ENCODE measurements around the gene HCFC2.
"Not testable (repeated sequence)": the region's sequence is repeated elsewhere in the genome, so short reads cannot be mapped to it uniquely, and the experiment has no call there.

HCFC2 gene

DNA sequence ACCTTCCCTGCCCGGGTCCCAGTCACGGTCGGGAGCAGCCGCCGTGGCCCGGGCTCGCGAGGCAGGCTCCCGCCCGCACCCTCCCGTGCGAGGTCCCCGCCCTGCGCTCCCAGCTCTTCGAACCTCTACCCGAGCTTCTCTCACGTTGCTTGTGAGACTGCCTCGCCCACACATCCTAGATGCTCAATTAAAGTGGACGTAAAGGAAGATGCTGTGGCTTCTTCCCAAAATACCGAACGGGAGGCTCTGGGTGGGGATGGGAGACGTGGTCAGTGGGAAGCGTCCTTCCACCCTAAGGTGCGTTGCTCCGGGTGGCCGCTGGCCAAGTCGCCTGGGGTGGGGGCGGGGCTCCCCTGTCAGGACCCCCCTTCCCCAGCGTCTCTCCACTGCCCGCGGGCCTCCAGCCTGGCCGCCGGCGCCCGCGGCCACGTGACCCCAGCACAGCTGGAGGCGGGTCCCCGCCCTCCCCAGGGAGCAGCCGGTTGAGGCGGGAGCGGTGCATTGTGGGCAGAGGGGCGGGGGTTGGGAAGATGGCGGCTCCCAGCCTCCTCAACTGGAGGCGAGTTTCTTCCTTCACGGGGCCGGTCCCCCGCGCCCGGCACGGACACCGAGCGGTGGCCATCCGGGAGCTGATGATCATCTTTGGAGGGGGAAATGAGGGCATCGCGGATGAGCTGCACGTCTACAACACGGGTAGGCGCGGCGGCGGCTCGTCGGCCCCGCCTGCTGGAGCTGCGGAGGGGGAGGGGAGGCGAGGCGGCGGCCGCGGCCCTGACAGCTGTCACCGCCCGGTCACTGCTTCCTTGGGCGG lies at the start of gene HCFC2:
HCFC2 (plus strand) TSS at position 501 of the 811 bp plus-strand sequence; CDS start at position 531, 30 bp downstream.
- in situ Hi-C loops (cut with MboI; ENCODE audit: low sequenced_read_pairs) = no loop called here

DNA sequence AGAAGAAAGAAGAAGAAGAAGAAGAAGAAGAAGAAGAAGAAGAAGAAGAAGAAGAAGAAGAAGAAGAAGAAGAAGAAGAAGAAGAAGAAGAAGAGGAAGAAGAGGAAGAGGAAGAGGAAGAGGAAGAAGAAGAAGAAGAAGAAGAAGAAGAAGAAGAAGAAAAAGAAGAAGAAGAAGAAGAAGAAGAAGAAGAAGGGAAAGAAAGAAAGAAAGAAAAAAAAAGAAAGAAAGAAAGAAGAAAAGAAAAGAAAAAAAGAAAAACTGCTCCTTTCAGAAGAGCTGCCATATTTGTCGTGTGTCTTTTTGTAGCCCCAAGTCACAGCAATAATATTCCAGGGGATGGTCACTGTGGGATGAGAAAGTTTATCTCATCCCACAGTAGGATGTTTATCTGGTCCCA lies 42.5 kb upstream of the HCFC2 start:
- in situ Hi-C loops (cut with MboI; ENCODE audit: low sequenced_read_pairs) = not testable (repeated sequence)

DNA sequence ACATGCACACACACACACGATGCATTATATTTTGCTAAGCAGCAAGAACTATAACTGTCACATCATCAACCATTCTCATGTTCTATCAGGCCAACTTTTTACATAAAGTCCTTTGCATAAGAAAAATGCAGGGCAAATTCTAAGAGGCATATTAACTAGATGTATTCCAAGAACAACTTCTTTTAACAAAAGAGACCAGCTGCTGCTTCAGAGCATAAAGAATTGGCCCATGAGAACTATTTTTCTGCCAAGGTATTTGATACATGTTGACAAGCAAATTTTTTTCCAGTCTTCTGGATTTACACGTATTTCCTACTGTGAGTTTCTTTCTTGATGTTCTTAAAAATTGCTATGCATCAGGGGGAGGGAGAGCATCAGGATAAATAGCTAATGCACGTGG lies 41.5 kb upstream of the HCFC2 start:
- in situ Hi-C loops (cut with MboI; ENCODE audit: low sequenced_read_pairs) = no loop called here

DNA sequence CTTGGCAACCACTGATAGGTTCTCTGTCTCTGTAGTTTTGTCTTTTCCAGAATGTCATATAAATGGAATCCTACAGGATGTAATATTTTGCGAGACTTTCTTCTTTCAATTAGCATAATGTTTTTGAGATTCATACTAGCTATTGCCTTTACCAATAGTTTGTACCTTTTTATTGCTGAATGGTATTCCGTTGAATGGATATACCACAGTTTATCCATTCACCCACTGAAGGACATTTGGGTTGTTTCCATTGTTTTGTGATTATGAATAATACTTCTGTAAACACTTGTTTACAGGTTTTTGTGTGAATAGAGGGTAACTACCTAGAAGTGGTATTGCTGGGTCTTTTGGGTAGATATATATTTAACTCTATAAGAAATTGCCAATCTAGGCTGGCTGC lies 40.6 kb upstream of the HCFC2 start:
- in situ Hi-C loops (cut with MboI; ENCODE audit: low sequenced_read_pairs) = no loop called here

DNA sequence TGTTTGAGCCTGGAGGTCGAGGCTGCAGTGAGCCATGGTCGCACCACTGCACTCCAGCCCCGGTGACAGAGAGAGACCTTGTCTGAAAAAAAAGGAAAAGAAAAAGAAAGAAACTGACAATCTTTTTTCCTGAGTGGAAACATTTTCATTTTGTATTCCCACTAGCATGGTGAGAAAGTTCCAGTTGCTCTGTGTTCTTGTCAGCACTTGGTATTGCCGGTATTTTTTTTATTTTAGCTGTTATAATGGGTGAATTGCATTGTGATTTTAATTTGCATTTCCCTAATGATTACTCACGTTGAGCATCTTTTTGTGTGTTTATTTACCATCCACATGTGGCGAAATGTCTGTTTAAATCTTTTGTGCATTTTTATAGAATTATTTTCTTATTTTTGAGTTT lies 40.0 kb upstream of the HCFC2 start:
- in situ Hi-C loops (cut with MboI; ENCODE audit: low sequenced_read_pairs) = no loop called here

DNA sequence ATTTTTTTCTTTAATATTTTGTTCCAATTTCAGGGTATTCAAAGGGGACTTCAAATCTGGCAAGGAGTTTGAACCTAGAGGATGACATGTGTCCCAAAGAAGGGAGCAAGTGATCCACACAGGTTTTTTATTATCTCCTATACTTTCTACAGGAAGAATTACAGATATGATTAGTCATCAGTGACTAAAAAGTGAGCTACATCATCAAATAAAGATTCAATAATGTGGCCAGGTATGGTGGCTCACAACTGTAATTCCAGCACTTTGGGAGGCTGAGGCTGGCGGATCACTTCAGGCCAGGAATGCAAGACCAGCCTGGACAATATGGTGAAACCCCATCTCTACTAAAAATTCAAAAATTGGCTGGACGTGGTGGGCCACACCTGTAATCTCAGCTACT lies 38.6 kb upstream of the HCFC2 start:
- in situ Hi-C loops (cut with MboI; ENCODE audit: low sequenced_read_pairs) = no loop called here

DNA sequence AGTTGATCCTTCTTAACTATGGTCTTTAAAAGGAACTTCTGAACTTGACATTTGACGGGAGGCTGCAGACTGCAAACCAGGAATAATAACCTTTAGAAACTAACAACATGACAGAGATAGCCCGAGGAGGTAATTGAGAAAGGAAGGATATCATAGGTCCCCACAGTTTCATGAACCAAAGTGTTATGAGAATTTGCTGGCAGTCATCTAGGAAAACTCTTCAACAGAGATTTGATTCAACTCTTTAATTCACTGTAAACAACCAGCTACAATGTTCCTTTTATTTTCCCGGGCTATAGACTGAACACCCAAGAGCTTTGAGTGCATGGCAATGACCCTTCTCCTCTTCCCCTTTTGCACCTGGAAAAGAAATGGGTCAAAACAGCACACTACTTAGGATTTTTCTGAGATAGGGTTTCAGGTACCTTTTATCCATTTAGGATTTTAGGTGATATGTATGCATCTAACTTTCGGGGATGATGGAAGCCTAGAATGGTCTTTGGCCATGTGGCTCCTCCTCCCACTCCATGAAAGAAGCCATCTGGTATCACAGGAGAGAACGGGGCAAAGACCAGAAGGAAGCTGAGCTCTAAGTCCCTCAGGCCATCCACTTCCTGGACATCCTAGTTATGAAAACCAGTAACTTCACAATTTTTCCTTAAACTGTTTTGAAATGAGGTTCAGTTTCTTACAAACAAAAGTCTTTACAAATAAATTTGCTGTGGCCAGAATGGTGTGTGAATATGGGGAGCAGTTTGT lies 37.3 kb upstream of the HCFC2 start:
- in situ Hi-C loops (cut with MboI; ENCODE audit: low sequenced_read_pairs) = no loop called here

DNA sequence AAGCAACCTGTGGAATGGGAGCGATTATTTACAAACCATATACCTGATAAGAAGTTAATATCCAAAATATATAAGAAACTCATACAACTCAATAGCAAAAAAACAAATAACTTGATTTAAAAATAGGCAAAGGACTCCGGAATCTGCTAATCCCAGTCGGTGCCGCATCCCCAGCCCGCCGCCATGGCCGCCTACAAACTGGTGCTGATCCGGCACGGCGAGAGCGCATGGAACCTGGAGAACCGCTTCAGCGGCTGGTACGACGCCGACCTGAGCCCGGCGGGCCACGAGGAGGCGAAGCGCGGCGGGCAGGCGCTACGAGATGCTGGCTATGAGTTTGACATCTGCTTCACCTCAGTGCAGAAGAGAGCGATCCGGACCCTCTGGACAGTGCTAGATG lies 33.7 kb upstream of the HCFC2 start:
- in situ Hi-C loops (cut with MboI; ENCODE audit: low sequenced_read_pairs) = not testable (repeated sequence)

DNA sequence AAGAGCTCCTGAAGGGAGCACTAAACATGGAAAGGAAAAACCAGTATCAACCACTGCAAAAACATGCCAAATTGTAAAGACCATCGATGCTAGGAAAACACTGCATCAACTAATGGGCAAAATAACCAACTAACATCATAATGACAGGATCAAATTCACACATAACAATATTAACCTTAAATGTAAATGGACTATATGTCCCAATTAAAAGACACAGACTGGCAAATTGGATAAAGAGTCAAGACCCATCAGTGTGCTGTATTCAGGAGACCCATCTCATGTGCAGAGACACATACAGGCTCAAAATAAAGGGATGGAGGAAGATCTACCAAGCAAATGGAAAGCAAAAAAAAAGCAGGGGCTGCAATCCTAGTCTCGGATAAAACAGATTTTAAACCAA lies 28.2 kb upstream of the HCFC2 start:
- in situ Hi-C loops (cut with MboI; ENCODE audit: low sequenced_read_pairs) = not testable (repeated sequence)

DNA sequence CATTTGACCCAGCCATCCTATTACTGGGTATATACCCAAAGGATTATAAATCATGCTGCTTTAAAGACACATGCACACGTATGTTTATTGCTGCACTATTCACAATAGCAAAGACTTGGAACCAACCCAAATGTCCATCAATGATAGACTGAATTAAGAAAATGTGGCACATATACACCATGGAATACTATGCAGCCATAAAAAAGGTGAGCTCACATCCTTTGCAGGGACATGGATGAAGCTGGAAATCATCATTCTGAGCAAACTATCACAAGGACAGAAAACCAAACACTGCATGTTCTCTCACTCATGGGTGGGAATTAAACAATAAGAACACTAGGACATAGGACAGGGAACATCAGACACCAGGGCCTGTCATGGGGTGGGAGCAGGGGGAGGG lies 24.6 kb upstream of the HCFC2 start:
- in situ Hi-C loops (cut with MboI; ENCODE audit: low sequenced_read_pairs) = not testable (repeated sequence)

DNA sequence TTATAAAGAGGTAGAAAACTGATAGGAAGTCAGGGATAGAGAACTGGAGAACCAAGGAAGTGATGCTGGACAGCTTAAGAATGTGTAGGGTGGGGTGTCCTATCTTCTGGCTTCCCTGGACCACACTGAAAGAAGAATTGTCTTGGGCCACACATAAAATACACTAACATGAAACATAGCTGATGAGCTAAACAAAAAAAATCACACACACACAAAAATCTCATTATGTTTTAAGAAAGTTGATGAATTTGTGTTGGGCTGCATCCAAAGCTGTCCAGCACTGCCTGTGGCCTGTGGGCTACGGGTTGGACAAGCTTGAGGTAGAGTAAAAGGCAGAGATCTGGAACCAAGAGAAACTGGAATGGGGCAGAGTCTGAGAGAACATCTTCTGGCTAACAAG lies 21.8 kb upstream of the HCFC2 start:
- in situ Hi-C loops (cut with MboI; ENCODE audit: low sequenced_read_pairs) = no loop called here

DNA sequence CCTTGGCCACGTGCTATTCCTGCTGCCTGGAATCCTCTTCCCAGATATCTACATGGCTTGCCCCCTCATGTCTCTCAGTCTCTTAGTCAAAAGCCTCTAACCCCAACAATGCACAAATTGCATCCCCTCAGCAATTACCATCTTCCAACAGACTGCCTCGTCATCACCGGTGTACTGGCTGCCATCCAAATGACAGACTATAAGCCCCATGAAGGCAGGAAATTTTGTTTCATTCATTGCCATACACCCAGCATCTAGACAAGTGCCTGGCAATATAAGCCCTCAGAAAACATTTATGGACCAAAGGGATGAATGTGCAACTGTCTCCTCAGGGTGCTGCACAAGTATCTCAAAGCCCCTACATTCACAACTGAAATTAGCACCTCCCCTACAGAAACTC lies 20.2 kb upstream of the HCFC2 start:
- in situ Hi-C loops (cut with MboI; ENCODE audit: low sequenced_read_pairs) = no loop called here

DNA sequence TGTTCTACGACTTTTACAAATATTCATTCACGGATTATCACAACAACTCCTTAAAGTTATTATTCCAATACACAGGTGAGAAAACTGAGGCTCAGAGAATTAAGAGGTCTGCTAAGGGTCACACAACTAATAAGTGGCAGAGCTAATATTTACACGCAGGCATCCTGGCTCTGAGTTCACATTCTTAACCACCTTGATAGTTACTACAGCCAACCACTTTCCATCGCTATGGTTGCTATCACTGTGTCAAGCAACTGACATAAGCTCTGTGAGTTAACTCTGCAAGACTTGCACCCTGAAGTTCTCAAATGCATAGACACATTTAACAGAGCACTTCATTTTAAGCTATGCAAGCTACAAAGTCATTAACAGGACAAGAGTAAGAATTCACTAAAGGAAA lies 18.0 kb upstream of the HCFC2 start:
- in situ Hi-C loops (cut with MboI; ENCODE audit: low sequenced_read_pairs) = no loop called here

DNA sequence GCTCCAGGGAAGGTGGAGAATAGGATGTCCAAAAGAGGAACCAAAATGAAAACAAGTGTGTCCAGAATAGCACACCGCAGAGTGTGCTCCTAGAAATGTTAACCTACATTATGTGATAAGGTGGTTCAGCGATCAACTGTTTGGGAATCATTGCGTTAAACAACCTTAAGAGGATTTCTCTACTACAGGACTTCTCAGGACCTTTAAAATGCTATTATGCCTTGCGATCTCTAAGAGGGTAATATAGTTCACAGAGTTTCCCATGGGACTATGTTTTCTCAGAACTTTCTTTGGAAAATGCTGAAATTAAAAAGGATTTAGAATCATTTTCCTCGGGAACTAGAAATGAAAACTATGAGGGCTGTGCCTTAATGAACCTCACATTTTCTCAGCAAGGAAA lies 16.2 kb upstream of the HCFC2 start:
- in situ Hi-C loops (cut with MboI; ENCODE audit: low sequenced_read_pairs) = no loop called here

DNA sequence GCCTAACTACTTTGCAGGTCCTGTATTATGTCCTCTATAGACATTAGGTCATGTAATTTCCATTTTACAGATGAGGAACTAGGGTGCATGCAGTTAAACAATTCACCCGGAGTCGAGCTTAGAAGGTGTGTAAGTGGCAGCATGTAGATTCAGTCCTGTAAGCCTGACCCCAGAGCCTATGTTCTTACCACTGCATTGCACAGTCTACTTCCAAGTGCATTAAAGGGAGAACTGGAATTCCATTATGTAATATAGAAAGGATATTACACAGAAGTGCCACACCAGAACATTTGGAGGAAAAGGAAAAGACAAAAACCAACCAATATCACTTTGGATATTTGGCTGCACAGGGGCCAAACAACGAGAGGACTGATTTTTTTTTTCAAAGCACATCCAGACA lies 15.5 kb upstream of the HCFC2 start:
- in situ Hi-C loops (cut with MboI; ENCODE audit: low sequenced_read_pairs) = no loop called here

DNA sequence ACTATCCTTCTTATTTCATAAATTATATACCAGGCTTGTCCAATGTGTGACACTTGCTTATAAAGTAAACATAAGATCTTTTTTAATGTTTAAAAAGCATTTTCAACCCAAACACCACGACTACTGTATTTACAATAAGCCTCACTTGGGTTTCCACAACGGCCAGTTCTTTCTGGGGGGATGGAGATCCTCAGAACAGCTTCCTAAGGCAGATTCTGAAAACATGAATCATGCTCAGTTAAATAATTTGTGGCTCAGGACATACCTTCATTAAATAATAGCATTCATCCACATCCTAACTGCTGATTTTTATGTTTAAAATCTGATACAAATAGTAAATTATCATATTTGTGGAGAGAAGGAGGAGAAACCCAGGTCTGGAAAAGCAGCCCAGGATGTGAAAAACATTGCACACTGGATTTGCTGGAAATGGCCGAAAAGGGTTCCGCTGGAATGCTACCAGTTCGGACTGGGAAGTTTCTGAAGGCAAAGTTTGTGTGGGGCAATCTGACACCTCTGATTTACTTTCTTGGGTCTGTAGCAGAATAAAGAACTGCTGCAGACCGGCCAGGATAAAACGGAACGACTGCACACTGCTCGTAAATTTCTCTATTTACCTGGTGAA lies 14.9 kb upstream of the HCFC2 start:
- in situ Hi-C loops (cut with MboI; ENCODE audit: low sequenced_read_pairs) = no loop called here

DNA sequence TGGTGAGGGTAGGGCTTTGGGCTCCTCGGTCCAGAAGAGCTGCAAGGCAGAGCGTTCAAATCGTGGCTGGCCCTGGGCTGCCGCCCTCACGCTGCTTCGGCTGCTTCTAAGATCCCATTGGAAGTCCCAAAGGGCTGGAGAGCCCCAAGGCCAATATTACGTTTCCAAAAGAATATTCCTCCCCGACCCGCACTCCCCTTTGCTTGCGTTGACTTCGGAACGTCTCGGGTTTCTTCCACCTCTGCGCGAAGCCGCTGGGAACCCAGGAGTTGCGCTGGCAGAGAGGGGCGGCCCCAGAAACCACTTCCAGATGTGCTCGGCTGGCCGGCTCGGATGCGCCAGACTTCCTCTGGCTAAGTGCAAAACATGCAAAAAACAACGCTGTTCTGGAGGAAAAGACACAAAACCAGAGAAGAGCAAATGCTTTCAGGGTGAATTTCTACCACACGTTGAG lies 14.4 kb upstream of the HCFC2 start, which contains the start of gene GLT8D2:
GLT8D2 (minus strand) TSS at position 285 of the 454 bp plus-strand sequence. CDS start 30,539 bp downstream, outside the sequence.
- in situ Hi-C loops (cut with MboI; ENCODE audit: low sequenced_read_pairs) = loop anchor here (10.0 kb wide), 1 partner anchor 45 kb away; no protein-coding TSS in a partner anchor

DNA sequence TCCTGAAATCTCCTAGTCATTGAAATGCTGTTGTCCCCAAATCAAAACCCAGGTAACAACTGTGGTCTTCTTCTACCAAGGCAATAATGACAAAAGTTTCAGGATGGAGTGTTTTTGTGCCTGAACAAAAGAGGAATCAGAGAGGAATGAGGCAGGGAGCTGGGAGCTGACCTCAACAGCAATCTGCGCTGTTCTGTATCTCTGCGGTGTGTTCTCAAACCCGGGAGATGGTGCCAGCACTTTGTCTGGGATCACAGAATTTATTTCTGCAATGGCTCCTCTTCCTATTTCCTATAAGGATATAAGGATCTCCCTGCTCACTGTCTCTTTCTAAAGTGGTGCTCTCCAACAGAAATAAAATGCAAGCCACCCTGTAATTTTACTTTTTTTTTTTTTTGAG lies 13.9 kb upstream of the HCFC2 start:
- in situ Hi-C loops (cut with MboI; ENCODE audit: low sequenced_read_pairs) = loop anchor here (10.0 kb wide), 1 partner anchor 46 kb away; no protein-coding TSS in a partner anchor

DNA sequence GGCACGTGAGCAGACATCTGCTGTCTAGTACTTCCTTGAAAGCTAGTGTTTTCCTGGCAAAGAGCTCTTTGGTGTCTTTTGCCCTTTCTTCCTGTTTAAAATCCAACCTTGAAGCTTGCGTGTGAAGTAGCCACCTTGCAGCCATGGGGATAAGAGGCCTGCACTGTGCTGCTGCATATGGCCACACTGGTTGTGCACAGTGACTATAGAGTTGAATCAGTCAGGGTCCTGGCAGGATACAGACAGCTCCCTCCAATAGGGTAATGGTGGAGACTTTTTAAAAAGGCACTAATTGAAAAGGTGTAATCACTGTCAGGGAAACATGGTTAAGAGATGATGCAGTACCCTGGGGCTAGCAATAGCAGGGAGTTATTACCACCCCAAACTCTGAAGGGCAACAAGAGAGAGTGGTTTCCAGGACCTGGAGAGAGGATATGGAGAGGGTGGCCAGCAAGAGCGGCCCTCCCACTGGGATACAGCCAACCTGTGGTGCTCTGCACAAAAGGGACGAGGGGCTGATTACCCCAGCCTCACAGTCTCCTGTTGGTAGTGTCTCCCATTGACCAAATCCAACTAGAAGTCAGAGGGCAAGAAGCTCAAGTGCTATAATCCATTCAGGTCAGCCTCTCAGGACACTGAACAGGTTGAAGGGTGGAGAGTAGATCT lies 9.5 kb upstream of the HCFC2 start:
- in situ Hi-C loops (cut with MboI; ENCODE audit: low sequenced_read_pairs) = loop anchor here (10.0 kb wide), 1 partner anchor 50 kb away; no protein-coding TSS in a partner anchor

DNA sequence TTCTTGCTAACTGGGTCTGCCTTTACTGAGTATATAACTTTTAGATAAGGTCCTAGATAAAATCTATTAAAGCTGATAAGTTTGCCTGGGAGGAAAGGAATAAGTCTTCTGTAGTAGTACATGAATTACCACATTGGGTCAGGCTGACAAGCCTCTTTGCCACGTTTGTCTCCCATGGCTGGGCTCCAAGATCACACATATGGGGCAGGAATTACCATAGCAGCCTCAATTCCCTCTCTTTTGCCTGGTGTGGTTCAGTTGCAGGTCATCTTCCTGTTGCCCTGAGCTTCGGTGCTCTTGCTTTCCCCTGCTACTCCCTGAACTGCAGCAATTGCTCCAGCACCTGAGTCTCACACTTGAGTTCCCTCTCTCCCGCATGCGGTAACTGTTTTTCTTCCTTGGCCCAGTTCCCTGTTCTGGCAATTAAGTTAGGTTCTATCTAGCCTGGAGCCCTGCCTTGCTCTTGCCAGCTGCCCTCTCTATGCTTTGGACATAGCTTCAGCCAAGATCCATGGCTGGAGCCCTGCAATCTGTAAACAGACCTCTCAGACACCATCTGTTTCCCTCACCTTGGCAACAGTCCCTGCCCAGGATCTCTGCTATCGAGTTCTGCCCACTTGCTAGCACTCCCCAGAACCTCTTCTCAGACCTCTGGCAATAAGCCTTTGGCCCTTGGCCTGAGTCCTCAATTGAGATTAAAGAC lies 8.5 kb upstream of the HCFC2 start:
- in situ Hi-C loops (cut with MboI; ENCODE audit: low sequenced_read_pairs) = loop anchor here (10.0 kb wide), 1 partner anchor 51 kb away; no protein-coding TSS in a partner anchor
